Neural cell (in vitro differentiated cells): ENCODE measurements around the gene PCDHB3.
"Not testable (repeated sequence)": the region's sequence is repeated elsewhere in the genome, so short reads cannot be mapped to it uniquely, and the experiment has no call there.

Source experiments
- CTCF ChIP-seq: fragments of 450-650 bp; IDR thresholded peaks from 2 replicates; pipeline ENCODE4 v1.5.1; 2014; ENCODE audit warnings: antibody characterized with exemption, mild to moderate bottlenecking, moderate library complexity; ENCODE audit not compliant: poor library complexity, severe bottlenecking
- EP300 ChIP-seq: fragments of 450-650 bp; conservative IDR thresholded peaks from 2 replicates; pipeline ENCODE4 v1.6.1; 2014; ENCODE audit warnings: antibody characterized with exemption, mild to moderate bottlenecking, moderate library complexity; ENCODE audit not compliant: poor library complexity, severe bottlenecking
- POLR2AphosphoS5 ChIP-seq: IDR thresholded peaks from 2 replicates; pipeline ENCODE4 v1.6.1; 2012

GRCh38 chr5:141151632-141152031 is 51.4 kb downstream of the PCDHB3 start:
- not testable (repeated sequence) for TF ChIP-seq CTCF, EP300, POLR2AphosphoS5
